Ovary (tissue), 9 donors: Measurements from ENCODE around the gene C4orf33. TPM values are rescaled to one million over a fixed set of nuclear protein-coding genes. Genes with fewer than 3 reads are reported as not detected.

Experiments used
- DNase-seq, 5 donors: peaks; one replicate each; pipeline ENCODE4 v3.0.0-alpha.2; 2019 to 2020
- H3K27ac ChIP-seq, 2 donors: fragments of 200-600 bp; one replicate each; pipeline versions ENCODE4 v1.5.1 to v1.8.0; 2019 to 2022
- H3K27me3 ChIP-seq: fragments of 200-600 bp; one replicate; pipeline ENCODE4 v1.8.0; 2022
- H3K36me3 ChIP-seq: fragments of 200-600 bp; sonication (generic); one replicate; pipeline ENCODE4 v1.5.1; 2019
- H3K4me1 ChIP-seq: one replicate; pipeline ENCODE4 v1.8.1; 2013; ENCODE audit warnings: mild to moderate bottlenecking, moderate library complexity; ENCODE audit not compliant: insufficient read depth
- H3K4me3 ChIP-seq: fragments of 200-600 bp; sonication (generic); one replicate; pipeline ENCODE4 v1.5.1; 2017
- H3K9me3 ChIP-seq, 2 donors: fragments of 200-600 bp in 1 of 2; sonication (generic) in 1 of 2; one replicate each; pipeline versions ENCODE4 v1.5.1 to v1.8.1; 2013 to 2019; ENCODE audit warnings: mild to moderate bottlenecking in 1 of 2, moderate library complexity in 1 of 2
- CTCF ChIP-seq, 3 donors: fragments of 450-650 bp in 2 of 3; fragments of 200-600 bp in 1 of 3; IDR thresholded peaks; one replicate each; pipeline versions ENCODE4 v1.5.1 to v1.8.0; 2016 to 2022; ENCODE audit warnings: antibody characterized with exemption in 3 of 3, mild to moderate bottlenecking in 1 of 3
- EP300 ChIP-seq: sonication (generic); formaldehyde crosslinking; IDR thresholded peaks from one replicate; pipeline ENCODE4 v1.6.1; 2017; ENCODE audit warnings: antibody characterized with exemption
- POLR2A ChIP-seq: fragments of 450-650 bp; IDR thresholded peaks from one replicate; pipeline ENCODE4 v1.6.1; 2017; ENCODE audit warnings: antibody characterized with exemption, mild to moderate bottlenecking, moderate library complexity
- WGBS, 3 donors: extraction: QIAGEN DNeasy Blood & Tissue Kit in 1 of 3; methylation state at CpG; one replicate each; pipeline versions ENCODE4 v1.1.5 to v1.1.7; 2013 to 2017; 5-methylcytosine and 5-hydroxymethylcytosine counted together
- intact Hi-C, 4 donors: fragments of 100-400 bp; cut with DNase I; formaldehyde crosslinking; loops; one replicate each; pipeline versions ENCODE4 v1.11.0 to v1.15.1; 2022 to 2023
- polyA plus RNA-seq, 2 donors: library from polyadenylated mRNA; stranded (reverse); fragments of 200-250 nt in 1 of 2; fragments of 350-450 nt in 1 of 2; fragmentation: Illumina TruSeq in 1 of 2; extraction: RNeasy Lipid Tissue Mini Kit (QIAGEN cat#74804) in 1 of 2; gene quantifications; one replicate each; pipeline ENCODE4 v1.2.3, GENCODE V29; 2013 to 2014
- total RNA-seq, 7 donors: library from RNA; depleted of rRNA in 2 of 7; stranded (reverse); fragments of >200 nt in 2 of 7; fragmentation: NEBNext Ultra II Directional in 3 of 7; extraction: Animal tissue kit (Norgen Biotek cat#: 25700) in 3 of 7; gene quantifications; one replicate each; pipeline versions ENCODE4 v1.1.0 to v1.2.4, GENCODE V29; 2016 to 2023
- donor health status: DM: no; HTN: no; CAD: no; lungs with moderate emphysema.
- donor health status: DM: no; HTN: no; CAD: no.
- donor health status: Bipolar disorder and iron deficiency.
- donor health status: DM: yes; HTN: yes; CAD: no.
- donor health status: DM: no; HTN: no; CAD: no.
- donor health status: DM: yes; HTN: yes; CAD: no.

The C4orf33 gene
- total and polyA plus RNA-seq, 9 donors, result 3.7 to 22.7 (median 9.7) TPM

DNA sequence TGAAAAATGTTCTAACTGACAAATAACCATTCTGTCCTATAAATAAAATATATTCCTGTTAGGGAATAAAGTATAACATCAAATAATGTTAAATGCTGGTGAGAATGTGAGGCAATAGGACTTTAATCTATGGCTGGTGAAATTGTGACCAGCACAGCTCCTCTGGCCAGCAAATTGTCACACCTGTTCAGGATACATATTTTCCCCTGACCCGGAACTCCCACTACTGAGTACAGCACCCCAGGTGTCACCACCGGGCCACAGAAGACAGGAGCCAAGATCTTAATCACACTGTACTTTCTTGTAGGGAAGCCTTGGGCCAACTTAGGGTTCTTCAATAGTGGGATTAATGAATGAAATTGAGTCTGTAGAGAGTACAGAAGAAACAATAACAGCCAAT lies 33.2 kb downstream of the C4orf33 start:
- Histone ChIP-seq H3K27ac (no peak overlapping the region), H3K4me1 (no peaks in the 10 kb centered on the region), H3K27me3 (no peaks in the 10 kb centered on the region), H3K9me3 (no peaks in the 10 kb centered on the region), H3K36me3 (no peaks in the 10 kb centered on the region), H3K4me3 (no peak overlapping the region)
- 71 to 85% (median 82%) methylated on average over 2 of the region's 2 CpGs for WGBS, 3 donors
- TF ChIP-seq EP300 (no peak), CTCF (IDR thresholded peaks at IDR 0.05) (no peak), POLR2A (no peak)
- DNase-seq, result no peak
- intact Hi-C loops, result no loop called here

DNA sequence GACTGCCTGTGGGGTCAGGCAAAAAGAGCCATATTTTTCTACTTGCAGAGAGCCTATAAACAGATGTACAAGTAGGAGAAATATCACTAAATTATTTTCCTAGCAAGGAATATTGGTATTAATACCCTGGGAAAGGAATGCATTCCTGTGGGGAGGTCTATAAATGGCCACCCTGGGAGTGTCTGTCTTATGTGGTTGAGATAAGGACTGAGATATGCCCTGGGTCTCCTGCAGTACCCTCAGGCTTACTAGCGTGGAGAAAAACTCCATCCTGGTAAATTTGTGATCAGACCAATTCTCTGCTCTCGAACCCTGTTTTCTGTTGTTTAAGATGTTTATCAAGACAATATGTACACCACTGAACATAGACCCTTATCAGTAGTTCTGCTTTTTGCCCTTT lies 35.4 kb downstream of the C4orf33 start:
- Histone ChIP-seq H3K4me1 (no peaks in the 10 kb centered on the region), H3K4me3 (no peak overlapping the region), H3K27ac (no peak overlapping the region), H3K27me3 (no peaks in the 10 kb centered on the region), H3K36me3 (no peaks in the 10 kb centered on the region), H3K9me3 (no peaks in the 10 kb centered on the region)
- no peak for DNase-seq
- intact Hi-C loops, result no loop called here
- 82 to 90% (median 82%) methylated on average over 2 of the region's 2 CpGs for WGBS, 3 donors
- TF ChIP-seq EP300 (no peak), CTCF (IDR thresholded peaks at IDR 0.05) (no peak), POLR2A (no peak)

DNA sequence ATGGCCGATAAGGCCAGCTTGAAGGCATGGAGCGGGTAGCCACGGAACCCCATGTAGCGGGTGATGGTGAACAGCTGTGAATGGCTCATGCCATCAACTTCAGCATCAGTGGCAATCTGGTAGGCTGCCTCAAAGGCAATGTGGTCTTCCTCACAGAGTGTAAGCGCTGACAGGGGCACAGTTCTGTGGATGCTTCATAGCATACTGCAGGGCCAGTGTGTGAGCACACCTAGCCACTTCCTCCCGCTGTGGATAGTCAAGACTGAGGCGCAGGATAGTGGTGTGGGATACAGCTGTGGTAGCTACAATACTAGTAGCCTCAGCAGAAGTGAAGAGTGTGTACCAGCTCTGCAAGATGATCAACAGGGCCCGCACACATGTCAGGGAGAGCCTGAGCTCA lies 40.5 kb downstream of the C4orf33 start:
- 83 to 90% (median 84%) methylated on average over 8 of the region's 8 CpGs for WGBS, 3 donors
- intact Hi-C loops, result no loop called here
- TF ChIP-seq POLR2A (no peak), CTCF (IDR thresholded peaks at IDR 0.05) (no peak), EP300 (no peak)
- no peak for DNase-seq
- no peaks in the 10 kb centered on the region for H3K36me3 ChIP-seq
- no peak overlapping the region for H3K27ac ChIP-seq
- no peaks in the 10 kb centered on the region for H3K4me1 ChIP-seq
- H3K4me3 ChIP-seq, result no peak overlapping the region
- no peaks in the 10 kb centered on the region for H3K27me3 ChIP-seq
- H3K9me3 ChIP-seq, result no peaks in the 10 kb centered on the region

DNA sequence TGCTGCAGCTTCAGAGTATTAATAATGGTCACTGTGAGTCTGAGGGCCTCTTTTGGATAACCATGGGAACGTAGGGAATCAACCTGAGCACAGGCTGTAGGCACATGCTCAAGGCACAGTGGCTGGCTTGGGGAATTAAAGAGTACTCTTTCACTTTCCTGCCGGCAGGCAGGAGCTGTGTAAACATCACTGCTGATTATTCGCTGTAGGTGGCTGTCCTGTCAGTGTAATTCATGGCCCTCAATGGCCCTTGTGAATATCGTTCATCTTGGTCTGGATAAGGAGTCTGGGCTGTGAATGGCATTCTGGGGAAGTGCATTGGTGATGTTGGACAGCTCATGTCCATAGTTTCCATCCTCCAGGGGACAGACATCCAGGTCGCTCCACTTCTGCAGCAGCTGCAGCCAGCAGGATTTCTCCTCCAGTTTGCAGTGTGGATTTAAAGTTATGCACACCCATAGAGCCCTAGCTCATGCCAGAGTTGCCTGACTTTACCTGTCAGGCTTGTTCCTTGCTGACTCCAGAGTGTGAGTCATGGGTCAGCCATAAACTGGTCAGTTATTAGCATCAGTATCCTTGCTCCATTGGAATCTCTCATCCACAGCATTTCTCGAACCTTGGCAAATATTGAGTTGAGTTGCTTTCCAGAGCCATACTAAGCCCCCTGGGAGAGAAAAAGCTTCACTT lies 43.0 kb downstream of the C4orf33 start:
- Histone ChIP-seq H3K27me3 (no peaks in the 10 kb centered on the region), H3K4me1 (no peaks in the 10 kb centered on the region), H3K27ac (no peak overlapping the region), H3K9me3 (no peaks in the 10 kb centered on the region), H3K36me3 (no peaks in the 10 kb centered on the region), H3K4me3 (no peak overlapping the region)
- intact Hi-C loops, result no loop called here
- no peak for DNase-seq
- WGBS, 3 donors, result 57 to 64% (median 60%) methylated on average over 6 of the region's 6 CpGs
- TF ChIP-seq EP300 (no peak), POLR2A (no peak), CTCF (IDR thresholded peaks at IDR 0.05) (no peak)
